Liver (tissue), 9 donors: ENCODE data around the gene SRSF2. TPM values are rescaled to one million over a fixed set of nuclear protein-coding genes. Genes with fewer than 3 reads are reported as not detected.

Source experiments
- DNase-seq: peaks from one replicate; pipeline ENCODE4 v3.0.0-alpha.2; 2017; ENCODE audit warnings: low spot score
- H3K27ac ChIP-seq, 2 donors: one replicate each; pipeline ENCODE4 v1.7.0; 2013; ENCODE audit warnings: inconsistent platforms in 2 of 2, low read length in 2 of 2, control low read depth in 1 of 2, low read depth in 1 of 2, mild to moderate bottlenecking in 1 of 2
- H3K27me3 ChIP-seq, 4 donors: one replicate each; pipeline versions ENCODE4 v1.6.1 to v1.7.0; 2013; ENCODE audit warnings: low read length in 3 of 4, inconsistent platforms in 1 of 4, mild to moderate bottlenecking in 1 of 4, moderate library complexity in 1 of 4; ENCODE audit not compliant: control insufficient read depth in 4 of 4, insufficient read depth in 4 of 4
- H3K36me3 ChIP-seq, 4 donors: one replicate each; pipeline versions ENCODE4 v1.6.1 to v1.7.0; 2013; ENCODE audit warnings: low read length in 3 of 4, mild to moderate bottlenecking in 3 of 4, low read depth in 1 of 4, moderate library complexity in 1 of 4; ENCODE audit not compliant: control insufficient read depth in 4 of 4, insufficient read depth in 3 of 4
- H3K4me1 ChIP-seq, 4 donors: one replicate each; pipeline versions ENCODE4 v1.6.1 to v1.7.0; 2013; ENCODE audit warnings: low read length in 3 of 4, mild to moderate bottlenecking in 3 of 4, moderate library complexity in 1 of 4; ENCODE audit not compliant: control insufficient read depth in 4 of 4, insufficient read depth in 4 of 4
- H3K4me3 ChIP-seq, 3 donors: one replicate each; pipeline versions ENCODE4 v1.6.1 to v1.7.0; 2013; ENCODE audit warnings: low read length in 3 of 3, control low read depth in 1 of 3, low read depth in 1 of 3, mild to moderate bottlenecking in 1 of 3
- H3K9ac ChIP-seq, 2 donors: one replicate each; pipeline ENCODE4 v1.7.0; 2013; ENCODE audit warnings: low read length in 2 of 2, mild to moderate bottlenecking in 2 of 2, moderate library complexity in 2 of 2, control low read depth in 1 of 2, low read depth in 1 of 2
- H3K9me3 ChIP-seq, 4 donors: one replicate each; pipeline versions ENCODE4 v1.6.1 to v1.7.0; 2013; ENCODE audit warnings: low read length in 3 of 4; ENCODE audit not compliant: control insufficient read depth in 4 of 4
- CTCF ChIP-seq: fragments of 150-350 bp; IDR thresholded peaks from 2 replicates; pipeline ENCODE4 v1.5.1; 2017; ENCODE audit warnings: improper control_type of control experiment, low read depth, low read length; ENCODE audit not compliant: missing input control
- EGR1 ChIP-seq, 2 donors: IDR thresholded peaks; 2 replicates each; pipeline ENCODE4 v1.6.1; 2016 to 2018; ENCODE audit warnings: antibody characterized with exemption in 2 of 2, low read depth in 2 of 2
- FOXA1 ChIP-seq: IDR thresholded peaks from 2 replicates; pipeline ENCODE4 v1.6.1; 2016; ENCODE audit warnings: antibody characterized with exemption
- FOXA2 ChIP-seq: IDR thresholded peaks from 2 replicates; pipeline ENCODE4 v1.6.1; 2016; ENCODE audit warnings: antibody characterized with exemption
- GABPA ChIP-seq, 2 donors: IDR thresholded peaks in 1 of 2; conservative IDR thresholded peaks in 1 of 2; 2 replicates each; pipeline ENCODE4 v1.6.1; 2016; ENCODE audit warnings: antibody characterized with exemption in 2 of 2, mild to moderate bottlenecking in 1 of 2, moderate library complexity in 1 of 2
- HNF4A ChIP-seq, 2 donors: conservative IDR thresholded peaks; 2 replicates each; pipeline ENCODE4 v1.6.1; 2016; ENCODE audit warnings: antibody characterized with exemption in 2 of 2, mild to moderate bottlenecking in 2 of 2
- NR2F2 ChIP-seq: IDR thresholded peaks from 2 replicates; pipeline ENCODE4 v1.6.1; 2016; ENCODE audit warnings: antibody characterized with exemption
- REST ChIP-seq: IDR thresholded peaks from 2 replicates; pipeline ENCODE4 v1.6.1; 2016; ENCODE audit warnings: antibody characterized with exemption, mild to moderate bottlenecking
- RXRA ChIP-seq, 2 donors: IDR thresholded peaks; 2 replicates each; pipeline ENCODE4 v1.6.1; 2017 to 2018; ENCODE audit warnings: antibody characterized with exemption in 2 of 2, mild to moderate bottlenecking in 1 of 2
- TAF1 ChIP-seq: conservative IDR thresholded peaks from 2 replicates; pipeline ENCODE4 v1.6.1; 2016; ENCODE audit warnings: antibody characterized with exemption, mild to moderate bottlenecking
- YY1 ChIP-seq: IDR thresholded peaks from 2 replicates; pipeline ENCODE4 v1.6.1; 2016; ENCODE audit warnings: antibody characterized with exemption, mild to moderate bottlenecking
- ZBTB33 ChIP-seq: IDR thresholded peaks from 2 replicates; pipeline ENCODE4 v1.6.1; 2016; ENCODE audit warnings: antibody characterized with exemption
- WGBS: extraction: QIAGEN DNeasy Blood & Tissue Kit; methylation state at CpG from one replicate; pipeline ENCODE4 v1.1.7; 2013; 5-methylcytosine and 5-hydroxymethylcytosine counted together
- polyA plus RNA-seq, 2 donors: library from polyadenylated mRNA; stranded (reverse) in 1 of 2; unstranded in 1 of 2; fragments of 200-250 nt in 1 of 2; fragments of >200 nt in 1 of 2; fragmentation: Nextera tagmentation in 1 of 2; extraction: Ambion mirVana in 1 of 2; gene quantifications; one replicate each; pipeline versions ENCODE4 v1.2.1 to v1.2.3, GENCODE V29; 2013 to 2015
- total RNA-seq, 2 donors: library from RNA; depleted of rRNA; stranded (reverse); fragments of >200 nt; gene quantifications; one replicate each; pipeline ENCODE4 v1.2.3, GENCODE V29; 2014
- donor health status: healthy.
- donor health status: healthy.
- donor health status: healthy.
- donor health status: healthy.
- donor health status: healthy.

SRSF2 gene
- total and polyA plus RNA-seq, 4 donors: 66.5 to 184 (median 150) TPM

- peak overlapping the region in 1 of 2 donors; percentile 31 for H3K27ac ChIP-seq
Measured at GRCh38 chr17:76697702-76698465, 39.2 kb downstream of the SRSF2 start.

GRCh38 chr17:76696763-76697701 lies 40.1 kb downstream of the SRSF2 start:
- H3K9me3 ChIP-seq: no peaks in the 10 kb centered on the region
- H3K27me3 ChIP-seq: no peaks in the 10 kb centered on the region
- TF ChIP-seq NR2F2 (no peak), EGR1 (IDR thresholded peaks at IDR 0.05; ENCODE audit: low read depth in 2 of 2) (no peak), REST (no peak), HNF4A (conservative IDR thresholded peaks at IDR 0.05) (no peak), RXRA (IDR thresholded peaks at IDR 0.05) (no peak), GABPA (IDR thresholded peaks at IDR 0.05 in 1 of 2, conservative IDR thresholded peaks at IDR 0.05 in 1 of 2) (no peak), ZBTB33 (no peak), FOXA2 (no peak), TAF1 (no peak), FOXA1 (no peak), CTCF (no peak)
- DNase-seq: no peak
- H3K4me3 ChIP-seq: no peak overlapping the region
- H3K36me3 ChIP-seq: no peaks in the 10 kb centered on the region
- no peak overlapping the region for H3K9ac ChIP-seq
- H3K27ac ChIP-seq: peak overlapping the region in 1 of 2 donors; percentile 31
- 80% methylated on average over 25 of the region's 25 CpGs for WGBS
- H3K4me1 ChIP-seq: peaks cover 0 to 5% (median 0%) of the 10 kb centered on the region in 4 donors

More at GRCh38 chr17:76697702-76698465, 39.2 kb downstream of the SRSF2 start:
- H3K4me1 ChIP-seq: peaks cover 0 to 5% (median 0%) of the 10 kb centered on the region in 4 donors
- no peak overlapping the region for H3K9ac ChIP-seq
- H3K27me3 ChIP-seq: no peaks in the 10 kb centered on the region
- no peaks in the 10 kb centered on the region for H3K9me3 ChIP-seq
- no peak overlapping the region for H3K4me3 ChIP-seq
- 77% methylated on average over 17 of the region's 17 CpGs for WGBS
- TF ChIP-seq YY1 (no peak), RXRA (IDR thresholded peaks at IDR 0.05) (peak in 1 of 2 donors; percentile 19), NR2F2 (no peak)
- DNase-seq: no peak
- no peaks in the 10 kb centered on the region for H3K36me3 ChIP-seq
